H1 (cell line): ENCODE data around the gene PPP4R4. TPM values are rescaled to one million over a fixed set of nuclear protein-coding genes. Genes with fewer than 3 reads are reported as not detected.

Experiments used
- CTCF ChIA-PET: fragments of 300-600 bp; sonication (Branson Sonifier 250); formaldehyde crosslinking; loops from one replicate; lab custom pipeline; 2021; ENCODE audit not compliant: partially characterized antibody; lab: Charles Lee
- POLR2A ChIA-PET: fragments of 300-600 bp; sonication (Branson Sonifier 250); formaldehyde crosslinking; loops from one replicate; lab custom pipeline; 2021; ENCODE audit warnings: inconsistent platforms; ENCODE audit not compliant: partially characterized antibody; lab: Charles Lee
- DNase-seq, 2 experiments: peaks; one replicate each; pipeline versions ENCODE4 v3.0.0 to v3.0.0-alpha.2; 2010 to 2022; ENCODE audit warnings: low spot score in 2 of 2, low read depth in 1 of 2, mixed read lengths in 1 of 2
- FAIRE-seq: peaks from 2 replicates; lab custom pipeline; 2011; peaks lifted over from hg19 to GRCh38; lab: Jason Lieb, UNC
- H2AFZ ChIP-seq: 2 replicates; pipeline ENCODE4 v1.8.1; 2012; ENCODE audit warnings: low read length, inconsistent platforms
- H2AK5ac ChIP-seq: 2 replicates; pipeline ENCODE4 v1.6.1; 2013; ENCODE audit warnings: low read depth, low read length
- H2BK120ac ChIP-seq: replicated peaks from 2 replicates; pipeline ENCODE3; 2013; ENCODE audit warnings: low read depth, low read length, inconsistent platforms
- H2BK12ac ChIP-seq: 2 replicates; pipeline ENCODE4 v1.6.1; 2013; ENCODE audit warnings: low read depth, low read length
- H2BK15ac ChIP-seq: 2 replicates; pipeline ENCODE4 v1.6.1; 2013; ENCODE audit warnings: low read length
- H2BK20ac ChIP-seq: 2 replicates; pipeline ENCODE4 v1.6.1; 2013; ENCODE audit warnings: low read length
- H2BK5ac ChIP-seq: 2 replicates; pipeline ENCODE4 v1.6.1; 2013; ENCODE audit warnings: low read depth, low read length
- H3K14ac ChIP-seq: 2 replicates; pipeline ENCODE4 v1.6.1; 2013; ENCODE audit warnings: inconsistent platforms; ENCODE audit not compliant: insufficient read length
- H3K18ac ChIP-seq: 2 replicates; pipeline ENCODE4 v1.6.1; 2013; ENCODE audit warnings: low read length; ENCODE audit errors: extremely low read depth
- H3K23ac ChIP-seq: 2 replicates; pipeline ENCODE4 v1.6.1; 2013; ENCODE audit warnings: inconsistent platforms; ENCODE audit not compliant: insufficient read length
- H3K23me2 ChIP-seq: 2 replicates; pipeline ENCODE4 v1.6.1; 2013; ENCODE audit warnings: low read depth, low read length
- H3K27ac ChIP-seq: 2 replicates; pipeline ENCODE4 v1.6.1; 2011; ENCODE audit warnings: low read depth, low read length, inconsistent platforms
- H3K27me3 ChIP-seq, 4 experiments: replicated peaks in 1 of 4; 1 replicate in 1 of 4; 2 replicates in 3 of 4; pipeline versions ENCODE4 v1.6.1 to v1.8.1; 2011 to 2013; ENCODE audit warnings: low read length in 3 of 4, mild to moderate bottlenecking in 3 of 4, inconsistent platforms in 2 of 4, mixed read lengths in 2 of 4, moderate library complexity in 1 of 4; ENCODE audit not compliant: control insufficient read depth in 3 of 4, insufficient read depth in 3 of 4; ENCODE audit errors: extremely low read depth in 1 of 4
- H3K36me3 ChIP-seq, 4 experiments: 2 replicates each; pipeline versions ENCODE4 v1.6.1 to v1.8.1; 2011 to 2013; ENCODE audit warnings: mild to moderate bottlenecking in 4 of 4, low read length in 3 of 4, moderate library complexity in 2 of 4, control low read depth in 1 of 4, inconsistent platforms in 1 of 4; ENCODE audit not compliant: insufficient read depth in 4 of 4, control insufficient read depth in 2 of 4
- H3K4ac ChIP-seq: replicated peaks from 2 replicates; pipeline ENCODE3; 2013; ENCODE audit warnings: low read length, low read depth, mixed read lengths, inconsistent platforms; ENCODE audit not compliant: insufficient read length
- H3K4me1 ChIP-seq, 4 experiments: replicated peaks in 1 of 4; 1 replicate in 1 of 4; 2 replicates in 3 of 4; pipeline versions ENCODE4 v1.6.1 to v1.8.1; 2011 to 2013; ENCODE audit warnings: low read length in 3 of 4, inconsistent platforms in 2 of 4, mixed read lengths in 1 of 4; ENCODE audit not compliant: insufficient read depth in 4 of 4, control insufficient read depth in 3 of 4
- H3K4me2 ChIP-seq, 2 experiments: 2 replicates each; pipeline versions ENCODE4 v1.6.1 to v1.8.1; 2011 to 2013; ENCODE audit warnings: low read depth in 2 of 2, low read length in 2 of 2, control low read depth in 1 of 2, inconsistent platforms in 1 of 2, mild to moderate bottlenecking in 1 of 2; ENCODE audit not compliant: insufficient read depth in 1 of 2
- H3K4me3 ChIP-seq, 4 experiments: fragments of 200-600, 300-600 bp in 1 of 4; sonication (generic), shearing (Covaris generic), sonication (Bioruptor Twin) in 1 of 4; 2 replicates each; pipeline versions ENCODE4 v1.5.1 to v1.8.1; 2011 to 2016; ENCODE audit warnings: low read length in 4 of 4, low read depth in 3 of 4, control low read depth in 2 of 4, inconsistent platforms in 2 of 4, mild to moderate bottlenecking in 2 of 4, mixed read lengths in 1 of 4, moderate library complexity in 1 of 4; ENCODE audit not compliant: insufficient read depth in 2 of 4; ENCODE audit errors: extremely low read depth in 1 of 4
- H3K56ac ChIP-seq: replicated peaks from 2 replicates; pipeline ENCODE3; 2013; ENCODE audit warnings: low read depth, mild to moderate bottlenecking, mixed read lengths, low read length, inconsistent platforms; ENCODE audit not compliant: insufficient read length
- H3K79me1 ChIP-seq: 2 replicates; pipeline ENCODE4 v1.6.1; 2013; ENCODE audit warnings: low read depth, low read length, control low read depth
- H3K79me2 ChIP-seq, 2 experiments: 2 replicates each; pipeline versions ENCODE4 v1.6.1 to v1.8.1; 2012 to 2013; ENCODE audit warnings: low read length in 2 of 2, mild to moderate bottlenecking in 2 of 2, inconsistent platforms in 1 of 2; ENCODE audit not compliant: insufficient read depth in 2 of 2, control insufficient read depth in 1 of 2
- H3K9ac ChIP-seq, 4 experiments: replicated peaks in 1 of 4; 1 replicate in 1 of 4; 2 replicates in 3 of 4; pipeline versions ENCODE4 v1.6.1 to v1.8.1; 2011 to 2013; ENCODE audit warnings: low read depth in 3 of 4, low read length in 3 of 4, control low read depth in 2 of 4, mild to moderate bottlenecking in 2 of 4, moderate library complexity in 2 of 4, inconsistent platforms in 1 of 4; ENCODE audit errors: extremely low read depth in 1 of 4
- H3K9me3 ChIP-seq, 2 experiments: 2 replicates each; pipeline versions ENCODE4 v1.6.1 to v1.8.1; 2012 to 2013; ENCODE audit warnings: mild to moderate bottlenecking in 2 of 2, moderate library complexity in 2 of 2, control low read depth in 1 of 2, inconsistent platforms in 1 of 2, low read depth in 1 of 2, low read length in 1 of 2, mixed read lengths in 1 of 2; ENCODE audit not compliant: insufficient read depth in 2 of 2
- H4K20me1 ChIP-seq, 2 experiments: replicated peaks in 1 of 2; 2 replicates each; pipeline versions ENCODE3 to v1.8.1; 2011 to 2013; ENCODE audit warnings: inconsistent platforms in 2 of 2, low read length in 2 of 2, mild to moderate bottlenecking in 1 of 2; ENCODE audit not compliant: insufficient read depth in 2 of 2, control insufficient read depth in 1 of 2
- H4K5ac ChIP-seq: 2 replicates; pipeline ENCODE4 v1.6.1; 2013; ENCODE audit warnings: low read length, low read depth, mixed read lengths, inconsistent platforms; ENCODE audit not compliant: insufficient read length
- H4K8ac ChIP-seq: 2 replicates; pipeline ENCODE4 v1.8.0; 2013; ENCODE audit warnings: mild to moderate bottlenecking, moderate library complexity, low read length, inconsistent platforms; ENCODE audit not compliant: insufficient read depth; ENCODE audit errors: extremely low read depth
- H4K91ac ChIP-seq: replicated peaks from 2 replicates; pipeline ENCODE3; 2013; ENCODE audit warnings: low read length, mixed read lengths, inconsistent platforms; ENCODE audit not compliant: insufficient read length
- ATF2 ChIP-seq: IDR thresholded peaks from 2 replicates; pipeline ENCODE4 v1.6.1; 2012; ENCODE audit warnings: low read length, inconsistent platforms
- KDM4A ChIP-seq: IDR thresholded peaks from one replicate; pipeline ENCODE4 v1.7.1; 2012; ENCODE audit warnings: low read depth, mild to moderate bottlenecking, moderate library complexity, low read length, inconsistent platforms; ENCODE audit not compliant: severe bottlenecking
- POLR2AphosphoS5 ChIP-seq: IDR thresholded peaks from 2 replicates; pipeline ENCODE4 v1.6.1; 2011; ENCODE audit warnings: low read depth, low read length
- POU5F1 ChIP-seq: IDR thresholded peaks from 2 replicates; pipeline ENCODE4 v1.6.1; 2011; ENCODE audit warnings: low read depth, mild to moderate bottlenecking, low read length, moderate library complexity
- SRF ChIP-seq: IDR thresholded peaks from 2 replicates; pipeline ENCODE4 v1.6.1; 2011; ENCODE audit warnings: mild to moderate bottlenecking, low read depth, low read length, moderate library complexity
- TEAD4 ChIP-seq: IDR thresholded peaks from 2 replicates; pipeline ENCODE4 v1.6.1; 2012; ENCODE audit warnings: low read depth, low read length, inconsistent platforms, mixed read lengths
- USF2 ChIP-seq: IDR thresholded peaks from 2 replicates; pipeline ENCODE4 v1.6.1; 2011; ENCODE audit warnings: low read length, improper control_type of control experiment
- WGBS, 2 experiments: shearing (Covaris generic) in 1 of 2; methylation state at CpG; one replicate each; pipeline versions ENCODE4 v1.1.6 to v1.1.7; 2013 to 2015; ENCODE audit warnings: low lambda C conversion rate in 2 of 2, mixed read lengths in 2 of 2, inconsistent platforms in 1 of 2, low coverage in 1 of 2, missing lambda C conversion rate in 1 of 2; ENCODE audit not compliant: insufficient replicate concordance in 2 of 2, insufficient coverage in 1 of 2, insufficient read length in 1 of 2; ENCODE audit errors: extremely low coverage in 1 of 2, missing lambda C conversion rate in 1 of 2; 5-methylcytosine and 5-hydroxymethylcytosine counted together
- polyA plus RNA-seq, 7 experiments: library from polyadenylated mRNA; depleted of rRNA in 3 of 7; stranded (reverse) in 5 of 7; unstranded in 2 of 7; fragments of >200 nt in 5 of 7; fragments of 200-250 nt in 2 of 7; gene quantifications; 1 replicate in 5 of 7; 2 replicates in 1 of 7; 4 replicates in 1 of 7; pipeline versions ENCODE4 v1.2.1 to v1.2.3, GENCODE V29; 2011 to 2013; ENCODE audit warnings: missing spikeins in 2 of 7, mixed read lengths in 2 of 7
- total RNA-seq: library from RNA; stranded (reverse); fragmentation: NEBNext Ultra II Directional; extraction: Animal tissue kit (Norgen Biotek cat#: 25700); gene quantifications from 2 replicates; pipeline ENCODE4 v1.2.1, GENCODE V29; 2021

PPP4R4 gene
- total and polyA plus RNA-seq, 2 of the 8 experiments (the other 6 are each of a cell fraction or from before 2014, with no cell fraction given), result 3.3 to 9.6 TPM

DNA sequence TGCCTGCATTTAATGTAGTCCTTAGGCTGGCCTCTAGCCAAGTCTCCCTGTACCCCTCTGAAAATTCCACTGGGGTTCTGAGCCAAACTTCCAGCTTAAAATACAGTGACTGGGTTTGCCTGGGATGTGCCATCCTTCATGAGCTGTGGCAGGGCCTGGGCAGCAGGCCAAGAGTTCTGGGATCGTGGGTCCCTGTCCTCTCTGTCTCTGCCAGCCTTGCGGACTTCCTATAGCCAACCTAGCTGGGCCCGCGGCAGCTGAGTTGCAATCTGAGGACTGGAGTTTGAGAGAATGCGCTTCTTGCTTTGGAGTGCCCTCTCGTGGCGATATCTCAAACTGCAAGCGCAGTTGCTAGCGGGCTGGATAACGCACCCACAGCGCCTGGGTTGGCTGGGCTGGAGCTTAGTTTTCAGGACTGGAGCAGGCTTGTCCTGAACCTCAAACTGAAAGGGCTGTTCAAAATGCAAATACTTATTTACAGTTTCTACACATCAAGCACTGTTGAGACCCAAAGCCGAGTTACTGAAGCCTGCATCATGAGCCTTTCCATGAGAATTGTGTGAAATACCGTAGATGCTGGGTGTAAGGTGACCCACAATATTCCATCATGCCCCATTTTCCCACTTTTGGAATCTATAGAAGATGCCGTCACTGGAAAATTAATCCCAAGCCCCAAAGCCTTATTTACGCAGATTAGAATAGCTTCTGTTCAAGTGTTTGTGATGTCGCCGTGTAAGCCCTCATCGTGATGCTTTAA lies 37.4 kb upstream of the PPP4R4 start:
- POLR2A ChIA-PET, result interaction anchor here (0.7 to 1.1 kb wide), 2 partner anchors 32 to 40 kb away, joined by 3 read pairs; no protein-coding TSS in a partner anchor
- Histone ChIP-seq H3K4me2 (no peak overlapping the region), H3K36me3 (no peaks in the 10 kb centered on the region; a peak in 1 of 8 replicates), H2BK20ac (no peak overlapping the region), H3K56ac (no peak overlapping the region), H3K14ac (no peak overlapping the region), H2BK15ac (no peak overlapping the region), H2BK5ac (no peak overlapping the region), H3K79me2 (no peaks in the 10 kb centered on the region), H4K20me1 (no peaks in the 10 kb centered on the region), H2BK120ac (no peak overlapping the region), H3K9me3 (peaks cover 5 to 8% of the 10 kb centered on the region in 2 experiments; a peak in 1 of 4 replicates), H4K5ac (no peak overlapping the region), H4K91ac (no peak overlapping the region), H3K23me2 (no peaks in the 10 kb centered on the region), H3K27ac (no peak overlapping the region), H2BK12ac (no peak overlapping the region), H3K4me3 (no peak overlapping the region), H3K4me1 (peaks cover 5 to 17% (median 8%) of the 10 kb centered on the region in 4 experiments; a peak in 6 of 7 replicates), H2AK5ac (no peak overlapping the region), H3K79me1 (no peaks in the 10 kb centered on the region), H2AFZ (peak overlapping the region; percentile 72), H3K9ac (no peak overlapping the region), H3K4ac (no peak overlapping the region), H3K18ac (no peak overlapping the region; the same call in 1 of the 2 replicates), H4K8ac (no peak overlapping the region), H3K23ac (no peak overlapping the region), H3K27me3 (no peaks in the 10 kb centered on the region)
- CTCF ChIA-PET, result interaction anchor here (0.5 to 9.2 kb wide), 62 partner anchors 9 to 1112 kb away, joined by 3 to 148 read pairs (median 4); partner anchors contain the start of genes IFI27, IFI27L1, OTUB2 and PPP4R4
- 38% methylated on average over 18 of the region's 18 CpGs; no CpG with 5 or more reads in 1 of the 2 experiments for WGBS, 2 experiments
- FAIRE-seq (peak; percentile 94), DNase-seq (peak; percentile 75 to 97)
- TF ChIP-seq TEAD4 (peak; percentile 41; the same call in 1 of the 2 replicates), SRF (no peak), POLR2AphosphoS5 (no peak), KDM4A (no peak), POU5F1 (no peak), ATF2 (0 out of 2 replicates have a peak, but pooled peaks have one; percentile 33), USF2 (no peak)
